Natural killer cell treated with Interleukin-12 subunit alpha and Interleukin-12 subunit beta and Interleukin-15 and Interleukin-18, amount 100 ng/mL, for 72 hours (primary cell): Measurements from ENCODE around the gene HOXB4. TPM values are rescaled to one million over a fixed set of nuclear protein-coding genes. Genes with fewer than 3 reads are reported as not detected.

Experiments
- ATAC-seq, 2 donors: fragments of 150-1000 bp; cut with Tn5 transposase in 1 of 2; sonication (Bioruptor Pico), chemical (Tn5 transposase) in 1 of 2; 2 replicates each; pipeline ENCODE4 v1.10.0; 2021
- DNase-seq: peaks from one replicate; pipeline ENCODE4 v3.0.0; 2022; ENCODE audit warnings: low spot score
- H3K27ac Mint-ChIP-seq, 2 donors: 1 replicate in 1 of 2; 2 replicates in 1 of 2; pipeline ENCODE4 v1.8.0; 2022; ENCODE audit warnings: mixed read lengths in 2 of 2, mild to moderate bottlenecking in 1 of 2, moderate library complexity in 1 of 2
- H3K27me3 Mint-ChIP-seq, 2 donors: 1 replicate in 1 of 2; 2 replicates in 1 of 2; pipeline ENCODE4 v1.8.0; 2022; ENCODE audit warnings: mixed read lengths in 2 of 2
- H3K36me3 Mint-ChIP-seq: one replicate; pipeline ENCODE4 v1.8.0; 2022; ENCODE audit warnings: mixed read lengths
- H3K4me1 Mint-ChIP-seq, 2 donors: 1 replicate in 1 of 2; 2 replicates in 1 of 2; pipeline ENCODE4 v1.8.0; 2022; ENCODE audit warnings: low read depth in 2 of 2, mixed read lengths in 2 of 2, mild to moderate bottlenecking in 1 of 2
- H3K4me3 Mint-ChIP-seq: one replicate; pipeline ENCODE4 v1.8.0; 2022; ENCODE audit warnings: mixed read lengths
- H3K9me3 Mint-ChIP-seq: 2 replicates; pipeline ENCODE4 v1.8.0; 2022; ENCODE audit warnings: mixed read lengths
- total RNA-seq, 2 donors: library from RNA; stranded (reverse); gene quantifications; one replicate each; pipeline ENCODE4 v1.2.3, GENCODE V29; 2022

HOXB4 gene
- total RNA-seq, 2 donors from 2014 or later, result 6.9 to 8.2 TPM

GRCh38 chr17:48583708-48584222 is 5.6 kb upstream of the HOXB4 start:
- peaks cover 46 to 51% of the 10 kb centered on the region in 2 donors for H3K4me1 Mint-ChIP-seq
- no peaks in the 10 kb centered on the region for H3K36me3 Mint-ChIP-seq
- ATAC-seq (no peak), DNase-seq (no peak)
- peak overlapping the region in 1 of 2 donors; percentile 60 for H3K27ac Mint-ChIP-seq
- H3K4me3 Mint-ChIP-seq, result peak overlapping the region; percentile 97
- H3K9me3 Mint-ChIP-seq, result no peaks in the 10 kb centered on the region
- peaks cover 24 to 53% of the 10 kb centered on the region in 2 donors for H3K27me3 Mint-ChIP-seq

- H3K4me3 Mint-ChIP-seq, result peak overlapping the region; percentile 93
- peak overlapping the region; percentile 35 to 65 for H3K27ac Mint-ChIP-seq
- DNase-seq, result no peak
- peaks cover 52 to 54% of the 10 kb centered on the region in 2 donors for H3K4me1 Mint-ChIP-seq
- no peaks in the 10 kb centered on the region for H3K9me3 Mint-ChIP-seq
- H3K36me3 Mint-ChIP-seq, result no peaks in the 10 kb centered on the region
- ATAC-seq, result no peak
- peaks cover 16 to 43% of the 10 kb centered on the region in 2 donors for H3K27me3 Mint-ChIP-seq
These were observed 4.6 kb upstream of the HOXB4 start for GRCh38 chr17:48582750-48583069.

- Mint-ChIP-seq H3K4me3 (peak overlapping the region; percentile 93), H3K27me3 (peaks cover 12 to 27% of the 10 kb centered on the region in 2 donors), H3K36me3 (no peaks in the 10 kb centered on the region), H3K9me3 (no peaks in the 10 kb centered on the region), H3K4me1 (peaks cover 38 to 39% of the 10 kb centered on the region in 2 donors), H3K27ac (peak overlapping the region; percentile 55 to 84)
- ATAC-seq, result no peak
- no peak for DNase-seq
These were observed 1.8 kb upstream of the HOXB4 start for GRCh38 chr17:48579760-48580554.

- DNase-seq (no peak), ATAC-seq (no peak)
- Mint-ChIP-seq H3K4me1 (peaks cover 34 to 36% of the 10 kb centered on the region in 2 donors), H3K27ac (peak overlapping the region; percentile 84 to 94), H3K27me3 (peaks cover 12 to 24% of the 10 kb centered on the region in 2 donors), H3K36me3 (no peaks in the 10 kb centered on the region), H3K9me3 (no peaks in the 10 kb centered on the region), H3K4me3 (peak overlapping the region; percentile 93)
These were observed 1.3 kb upstream of the HOXB4 start for GRCh38 chr17:48579471-48579759.

- Mint-ChIP-seq H3K27ac (peak overlapping the region; percentile 84 to 94), H3K36me3 (no peaks in the 10 kb centered on the region), H3K4me1 (peaks cover 33 to 38% of the 10 kb centered on the region in 2 donors), H3K9me3 (no peaks in the 10 kb centered on the region), H3K4me3 (peak overlapping the region; percentile 93), H3K27me3 (peaks cover 12 to 21% of the 10 kb centered on the region in 2 donors)
- peak in 1 of 2 donors; percentile 55 for ATAC-seq
- DNase-seq, result no peak
These were observed 693 bp upstream of the HOXB4 start for GRCh38 chr17:48578616-48579470.

GRCh38 chr17:48577330-48577945 is 712 bp downstream of the HOXB4 start:
- no peaks in the 10 kb centered on the region for H3K9me3 Mint-ChIP-seq
- ATAC-seq (peak in 1 of 2 donors; percentile 29), DNase-seq (no peak)
- peaks cover 37% of the 10 kb centered on the region in 2 donors for H3K4me1 Mint-ChIP-seq
- peak overlapping the region; percentile 70 to 84 for H3K27ac Mint-ChIP-seq
- no peaks in the 10 kb centered on the region for H3K36me3 Mint-ChIP-seq
- H3K27me3 Mint-ChIP-seq, result peaks cover 12% of the 10 kb centered on the region in 2 donors
- peak overlapping the region; percentile 93 for H3K4me3 Mint-ChIP-seq

- no peak for DNase-seq
- ATAC-seq, result no peak
- Mint-ChIP-seq H3K36me3 (no peaks in the 10 kb centered on the region), H3K27ac (peak overlapping the region; percentile 70 to 84), H3K9me3 (no peaks in the 10 kb centered on the region), H3K4me1 (peaks cover 37 to 40% of the 10 kb centered on the region in 2 donors), H3K4me3 (peak overlapping the region; percentile 93), H3K27me3 (peaks cover 12% of the 10 kb centered on the region in 2 donors)
These were observed 1.5 kb downstream of the HOXB4 start for GRCh38 chr17:48576479-48577309.

- H3K27me3 Mint-ChIP-seq, result peaks cover 12% of the 10 kb centered on the region in 2 donors
- H3K27ac Mint-ChIP-seq, result peak overlapping the region in 1 of 2 donors; percentile 70
- H3K36me3 Mint-ChIP-seq, result no peaks in the 10 kb centered on the region
- peak overlapping the region; percentile 93 for H3K4me3 Mint-ChIP-seq
- ATAC-seq, result no peak
- H3K4me1 Mint-ChIP-seq, result peaks cover 37 to 38% of the 10 kb centered on the region in 2 donors
- DNase-seq, result no peak
- H3K9me3 Mint-ChIP-seq, result no peaks in the 10 kb centered on the region
These were observed 2.3 kb downstream of the HOXB4 start for GRCh38 chr17:48575673-48576478.

GRCh38 chr17:48575066-48575582 is 3.0 kb downstream of the HOXB4 start:
- H3K36me3 Mint-ChIP-seq, result no peaks in the 10 kb centered on the region
- no peaks in the 10 kb centered on the region for H3K9me3 Mint-ChIP-seq
- H3K27me3 Mint-ChIP-seq, result peaks cover 9 to 10% of the 10 kb centered on the region in 2 donors
- peaks cover 34 to 37% of the 10 kb centered on the region in 2 donors for H3K4me1 Mint-ChIP-seq
- H3K4me3 Mint-ChIP-seq, result peak overlapping the region; percentile 13
- DNase-seq, result no peak
- ATAC-seq, result no peak
- peak overlapping the region in 1 of 2 donors; percentile 31 for H3K27ac Mint-ChIP-seq

GRCh38 chr17:48574505-48575065 is 3.6 kb downstream of the HOXB4 start:
- no peaks in the 10 kb centered on the region for H3K36me3 Mint-ChIP-seq
- H3K27ac Mint-ChIP-seq, result peak overlapping the region in 1 of 2 donors; percentile 31
- no peak overlapping the region for H3K4me3 Mint-ChIP-seq
- peaks cover 5 to 6% of the 10 kb centered on the region in 2 donors for H3K27me3 Mint-ChIP-seq
- DNase-seq (no peak), ATAC-seq (no peak)
- peaks cover 31 to 32% of the 10 kb centered on the region in 2 donors for H3K4me1 Mint-ChIP-seq
- no peaks in the 10 kb centered on the region for H3K9me3 Mint-ChIP-seq

- Mint-ChIP-seq H3K4me3 (no peak overlapping the region), H3K27me3 (no peaks in the 10 kb centered on the region), H3K36me3 (no peaks in the 10 kb centered on the region), H3K27ac (no peak overlapping the region), H3K9me3 (no peaks in the 10 kb centered on the region), H3K4me1 (peaks cover 16 to 25% of the 10 kb centered on the region in 2 donors)
- DNase-seq (no peak), ATAC-seq (no peak)
These were observed 6.2 kb downstream of the HOXB4 start for GRCh38 chr17:48571826-48572417.
